Measurements from ENCODE around the gene EEF1B2.

- TF ChIP-seq, protein P1, sequence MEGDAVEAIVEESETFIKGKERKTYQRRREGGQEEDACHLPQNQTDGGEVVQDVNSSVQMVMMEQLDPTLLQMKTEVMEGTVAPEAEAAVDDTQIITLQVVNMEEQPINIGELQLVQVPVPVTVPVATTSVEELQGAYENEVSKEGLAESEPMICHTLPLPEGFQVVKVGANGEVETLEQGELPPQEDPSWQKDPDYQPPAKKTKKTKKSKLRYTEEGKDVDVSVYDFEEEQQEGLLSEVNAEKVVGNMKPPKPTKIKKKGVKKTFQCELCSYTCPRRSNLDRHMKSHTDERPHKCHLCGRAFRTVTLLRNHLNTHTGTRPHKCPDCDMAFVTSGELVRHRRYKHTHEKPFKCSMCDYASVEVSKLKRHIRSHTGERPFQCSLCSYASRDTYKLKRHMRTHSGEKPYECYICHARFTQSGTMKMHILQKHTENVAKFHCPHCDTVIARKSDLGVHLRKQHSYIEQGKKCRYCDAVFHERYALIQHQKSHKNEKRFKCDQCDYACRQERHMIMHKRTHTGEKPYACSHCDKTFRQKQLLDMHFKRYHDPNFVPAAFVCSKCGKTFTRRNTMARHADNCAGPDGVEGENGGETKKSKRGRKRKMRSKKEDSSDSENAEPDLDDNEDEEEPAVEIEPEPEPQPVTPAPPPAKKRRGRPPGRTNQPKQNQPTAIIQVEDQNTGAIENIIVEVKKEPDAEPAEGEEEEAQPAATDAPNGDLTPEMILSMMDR (IDR thresholded peaks at IDR 0.05; ENCODE audit: borderline replicate concordance, extremely low read depth, low read length, poor library complexity, severe bottlenecking): no peak
- TF ChIP-seq EZH2 (IDR thresholded peaks at IDR 0.05; ENCODE audit: borderline replicate concordance, low read depth, low read length, severe bottlenecking): no peak
Observed at GRCh38 chr2:206112846-206113547, 46.7 kb upstream of the EEF1B2 start.

Data from DND-41 (cell line).